GM12873 (cell line): ENCODE results near the gene BRIP1.

ENCODE experiments used
- TF ChIP-seq, protein P1 (sequence below): IDR thresholded peaks from 2 replicates; pipeline ENCODE4 v1.5.1; 2012; ENCODE audit warnings: low read depth, mild to moderate bottlenecking, moderate library complexity, low read length, control low read depth; ENCODE audit not compliant: insufficient read depth; ENCODE audit errors: missing control alignments

Gene BRIP1

GRCh38 chr17:61714300-61714699 lies 149.0 kb downstream of the BRIP1 start:
- TF ChIP-seq, protein P1, sequence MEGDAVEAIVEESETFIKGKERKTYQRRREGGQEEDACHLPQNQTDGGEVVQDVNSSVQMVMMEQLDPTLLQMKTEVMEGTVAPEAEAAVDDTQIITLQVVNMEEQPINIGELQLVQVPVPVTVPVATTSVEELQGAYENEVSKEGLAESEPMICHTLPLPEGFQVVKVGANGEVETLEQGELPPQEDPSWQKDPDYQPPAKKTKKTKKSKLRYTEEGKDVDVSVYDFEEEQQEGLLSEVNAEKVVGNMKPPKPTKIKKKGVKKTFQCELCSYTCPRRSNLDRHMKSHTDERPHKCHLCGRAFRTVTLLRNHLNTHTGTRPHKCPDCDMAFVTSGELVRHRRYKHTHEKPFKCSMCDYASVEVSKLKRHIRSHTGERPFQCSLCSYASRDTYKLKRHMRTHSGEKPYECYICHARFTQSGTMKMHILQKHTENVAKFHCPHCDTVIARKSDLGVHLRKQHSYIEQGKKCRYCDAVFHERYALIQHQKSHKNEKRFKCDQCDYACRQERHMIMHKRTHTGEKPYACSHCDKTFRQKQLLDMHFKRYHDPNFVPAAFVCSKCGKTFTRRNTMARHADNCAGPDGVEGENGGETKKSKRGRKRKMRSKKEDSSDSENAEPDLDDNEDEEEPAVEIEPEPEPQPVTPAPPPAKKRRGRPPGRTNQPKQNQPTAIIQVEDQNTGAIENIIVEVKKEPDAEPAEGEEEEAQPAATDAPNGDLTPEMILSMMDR, result no peak

DNA sequence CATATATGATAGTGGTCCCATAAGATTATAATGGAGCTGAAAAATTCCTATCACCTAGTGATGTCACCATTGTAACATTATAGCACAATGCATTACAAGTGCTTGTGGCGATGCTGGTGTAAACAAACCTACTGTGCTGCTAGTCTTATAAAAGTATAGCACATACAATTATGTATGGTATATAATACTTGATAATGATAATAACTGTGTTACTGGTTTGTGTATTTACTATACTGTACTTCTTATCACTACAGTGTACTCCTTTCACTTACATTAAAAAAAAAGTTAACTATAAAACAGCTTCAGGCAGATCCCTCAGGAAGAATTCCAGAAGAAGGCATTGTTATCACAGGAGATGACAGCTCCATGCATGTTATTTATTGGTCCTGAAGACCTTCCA lies 150.3 kb downstream of the BRIP1 start:
- TF ChIP-seq, protein P1, result no peak

GRCh38 chr17:61710546-61710945 lies 152.8 kb downstream of the BRIP1 start:
- TF ChIP-seq, protein P1, result no peak

- TF ChIP-seq, protein P1, result no peak
Observed at GRCh38 chr17:61709567-61709966, 153.8 kb downstream of the BRIP1 start.

DNA sequence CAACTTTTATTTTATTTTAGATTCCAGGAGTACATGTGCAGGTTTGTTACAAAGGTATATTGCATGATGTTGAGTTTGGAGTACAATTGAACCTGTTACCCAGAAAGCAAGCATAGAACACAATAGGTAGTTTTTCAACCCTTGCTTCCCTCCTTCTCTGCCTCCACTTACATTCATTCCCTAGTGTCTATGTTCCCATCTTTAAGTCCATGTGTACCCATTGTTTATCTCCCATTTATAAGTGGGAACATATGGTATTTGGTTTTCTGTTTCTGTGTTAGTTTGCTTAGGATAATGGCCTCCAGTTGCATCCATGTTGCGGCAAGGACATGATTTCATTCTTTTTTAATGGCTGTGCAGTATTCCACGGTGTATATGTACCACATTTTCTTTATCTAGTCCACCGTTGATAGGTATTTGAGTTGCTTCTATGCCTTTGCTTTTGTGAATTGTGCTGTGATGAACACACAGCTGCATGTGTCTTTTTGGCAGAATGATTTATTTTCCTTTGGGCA lies 158.3 kb downstream of the BRIP1 start:
- TF ChIP-seq, protein P1, result no peak

DNA sequence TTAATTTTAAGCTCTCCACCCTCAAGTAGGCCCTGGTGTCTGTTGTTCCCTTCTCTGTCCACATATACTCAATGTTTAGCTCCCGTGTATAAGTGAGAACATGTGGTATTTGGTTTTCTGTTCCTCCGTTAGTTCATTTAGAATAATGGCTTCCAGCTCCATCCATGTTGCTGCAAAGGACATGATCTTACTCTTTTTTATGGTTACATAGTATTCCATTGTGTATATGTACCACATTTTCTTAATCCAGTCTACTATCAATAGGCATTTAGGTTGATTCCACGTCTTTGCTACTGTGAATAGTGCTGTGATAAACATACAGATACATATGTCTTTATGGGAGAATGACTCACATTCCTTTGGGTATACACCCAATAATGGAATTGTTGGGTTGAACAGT lies 160.9 kb downstream of the BRIP1 start:
- TF ChIP-seq, protein P1, result no peak

DNA sequence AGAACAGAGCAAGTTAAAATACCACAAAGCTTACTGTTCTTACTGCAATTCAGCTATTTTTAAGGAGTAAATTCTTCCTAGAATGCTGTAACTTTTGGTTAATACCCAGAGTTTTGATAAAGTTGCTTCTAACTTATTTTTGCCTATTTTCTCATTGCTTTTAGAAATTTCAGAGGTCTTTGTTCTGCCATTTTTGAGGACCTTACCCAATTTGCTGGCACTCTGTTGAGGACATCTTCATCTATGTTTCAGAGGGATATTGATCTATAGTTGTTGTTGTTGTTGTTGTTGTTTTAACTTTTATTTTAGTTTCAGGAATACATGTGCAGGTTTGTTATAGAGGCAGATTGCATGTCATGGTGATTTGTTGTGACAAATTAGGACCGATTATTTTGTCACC lies 161.3 kb downstream of the BRIP1 start:
- TF ChIP-seq, protein P1, result no peak

DNA sequence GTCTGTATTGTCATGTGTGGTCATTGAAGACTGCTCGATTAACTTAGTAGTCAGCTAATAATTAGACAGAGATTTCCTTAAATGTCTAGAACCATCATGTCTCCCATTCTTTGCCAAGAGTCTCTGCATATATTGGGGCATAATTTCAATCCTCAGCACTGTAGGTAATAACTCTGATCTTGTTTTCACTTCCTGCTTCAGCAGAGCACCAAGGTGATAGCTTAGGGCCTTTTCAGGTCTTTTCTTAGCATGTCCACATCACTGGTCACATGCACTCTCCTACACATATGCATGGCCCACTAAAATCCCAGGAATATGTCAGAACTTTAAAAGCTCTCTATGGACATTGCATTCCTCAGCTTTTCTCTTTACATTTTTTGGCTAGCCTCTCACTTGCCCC lies 162.0 kb downstream of the BRIP1 start:
- TF ChIP-seq, protein P1, result no peak
